ENCODE measurements around the gene ARHGAP10.

DNA sequence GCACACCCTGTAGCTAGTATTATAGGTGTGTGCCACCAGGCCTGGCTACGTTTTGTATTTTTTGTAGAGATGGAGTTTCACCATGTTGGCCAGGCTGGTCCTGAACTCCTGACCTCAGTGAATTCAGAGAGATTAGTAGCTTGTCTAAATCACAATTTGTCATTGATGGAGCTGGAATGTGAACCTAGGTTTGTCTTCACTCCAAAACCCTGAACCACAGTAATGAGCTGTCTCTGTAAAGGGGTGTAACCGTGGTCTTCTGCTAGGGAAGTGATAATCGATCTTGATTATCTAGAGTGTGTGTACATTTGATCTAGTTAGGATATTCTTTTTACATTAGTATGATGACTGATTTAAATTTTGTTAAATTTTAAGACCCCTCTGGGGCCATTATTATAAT lies 8.3 kb downstream of the ARHGAP10 start:
- TF ChIP-seq, protein P1, sequence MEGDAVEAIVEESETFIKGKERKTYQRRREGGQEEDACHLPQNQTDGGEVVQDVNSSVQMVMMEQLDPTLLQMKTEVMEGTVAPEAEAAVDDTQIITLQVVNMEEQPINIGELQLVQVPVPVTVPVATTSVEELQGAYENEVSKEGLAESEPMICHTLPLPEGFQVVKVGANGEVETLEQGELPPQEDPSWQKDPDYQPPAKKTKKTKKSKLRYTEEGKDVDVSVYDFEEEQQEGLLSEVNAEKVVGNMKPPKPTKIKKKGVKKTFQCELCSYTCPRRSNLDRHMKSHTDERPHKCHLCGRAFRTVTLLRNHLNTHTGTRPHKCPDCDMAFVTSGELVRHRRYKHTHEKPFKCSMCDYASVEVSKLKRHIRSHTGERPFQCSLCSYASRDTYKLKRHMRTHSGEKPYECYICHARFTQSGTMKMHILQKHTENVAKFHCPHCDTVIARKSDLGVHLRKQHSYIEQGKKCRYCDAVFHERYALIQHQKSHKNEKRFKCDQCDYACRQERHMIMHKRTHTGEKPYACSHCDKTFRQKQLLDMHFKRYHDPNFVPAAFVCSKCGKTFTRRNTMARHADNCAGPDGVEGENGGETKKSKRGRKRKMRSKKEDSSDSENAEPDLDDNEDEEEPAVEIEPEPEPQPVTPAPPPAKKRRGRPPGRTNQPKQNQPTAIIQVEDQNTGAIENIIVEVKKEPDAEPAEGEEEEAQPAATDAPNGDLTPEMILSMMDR (IDR thresholded peaks at IDR 0.05), result no peak
- TF ChIP-seq POLR2A (IDR thresholded peaks at IDR 0.05), result no peak

All from testis (tissue), 2 donors.